HG03575 (cell line): ENCODE data around the gene PXMP4.
A peak's percentile ranks its signal among the peaks of the same experiment; 100 is the strongest.

Experiments used
- ATAC-seq: cut with Tn5 transposase; IDR thresholded peaks from one replicate; pipeline ENCODE4 v1.9.1; 2021; ENCODE audit not compliant: unreplicated experiment, insufficient number of reproducible peaks, low FRiP score; ENCODE audit errors: extremely low read depth

Gene PXMP4

DNA sequence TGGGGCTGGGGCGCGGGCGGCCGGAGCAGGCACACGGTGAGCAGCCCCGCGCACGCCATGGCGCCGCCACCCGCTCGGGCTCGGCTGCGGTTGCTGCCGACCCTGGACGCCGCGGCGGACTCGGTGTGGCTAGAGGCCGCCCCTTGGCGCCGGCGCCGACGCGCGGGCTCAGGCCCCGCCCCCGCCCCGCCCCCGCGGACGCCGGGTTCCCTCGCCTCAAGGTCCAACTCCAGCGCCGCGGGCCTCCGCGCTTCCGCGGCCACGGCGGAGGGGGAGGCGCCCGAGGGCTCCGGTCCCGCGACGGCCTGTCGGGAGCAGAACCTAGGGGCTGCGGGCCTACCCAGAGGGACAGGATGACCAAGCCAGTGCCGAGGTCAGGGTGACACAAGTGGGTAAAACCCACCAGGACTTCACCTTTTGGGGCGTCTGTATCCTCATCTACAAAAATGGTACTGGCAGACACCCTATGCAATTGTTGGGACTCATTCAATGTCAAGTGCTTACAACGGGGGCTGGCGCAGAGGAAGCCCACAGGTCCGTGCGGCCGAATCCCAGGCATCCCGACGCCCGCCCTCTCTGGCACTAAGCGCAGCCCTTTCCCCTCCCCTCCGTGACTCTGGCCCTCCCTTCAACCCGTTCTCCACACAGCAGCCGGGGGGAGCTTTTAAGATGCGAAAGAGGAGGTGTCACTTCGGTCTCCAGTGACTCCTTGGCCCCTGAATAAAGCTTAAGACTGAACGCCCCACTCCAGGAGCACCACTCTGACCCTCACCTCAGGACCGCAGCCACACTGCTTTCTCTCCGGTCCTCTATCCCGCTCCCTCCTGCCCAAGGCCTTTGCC is 45.6 kb downstream of the PXMP4 start, which contains the start of gene NECAB3:
Gene NECAB3 (minus strand): TSS at position 135 of the 842 bp plus-strand sequence. CDS start 76 bp downstream, at position 59.
- ATAC-seq: no peak

DNA sequence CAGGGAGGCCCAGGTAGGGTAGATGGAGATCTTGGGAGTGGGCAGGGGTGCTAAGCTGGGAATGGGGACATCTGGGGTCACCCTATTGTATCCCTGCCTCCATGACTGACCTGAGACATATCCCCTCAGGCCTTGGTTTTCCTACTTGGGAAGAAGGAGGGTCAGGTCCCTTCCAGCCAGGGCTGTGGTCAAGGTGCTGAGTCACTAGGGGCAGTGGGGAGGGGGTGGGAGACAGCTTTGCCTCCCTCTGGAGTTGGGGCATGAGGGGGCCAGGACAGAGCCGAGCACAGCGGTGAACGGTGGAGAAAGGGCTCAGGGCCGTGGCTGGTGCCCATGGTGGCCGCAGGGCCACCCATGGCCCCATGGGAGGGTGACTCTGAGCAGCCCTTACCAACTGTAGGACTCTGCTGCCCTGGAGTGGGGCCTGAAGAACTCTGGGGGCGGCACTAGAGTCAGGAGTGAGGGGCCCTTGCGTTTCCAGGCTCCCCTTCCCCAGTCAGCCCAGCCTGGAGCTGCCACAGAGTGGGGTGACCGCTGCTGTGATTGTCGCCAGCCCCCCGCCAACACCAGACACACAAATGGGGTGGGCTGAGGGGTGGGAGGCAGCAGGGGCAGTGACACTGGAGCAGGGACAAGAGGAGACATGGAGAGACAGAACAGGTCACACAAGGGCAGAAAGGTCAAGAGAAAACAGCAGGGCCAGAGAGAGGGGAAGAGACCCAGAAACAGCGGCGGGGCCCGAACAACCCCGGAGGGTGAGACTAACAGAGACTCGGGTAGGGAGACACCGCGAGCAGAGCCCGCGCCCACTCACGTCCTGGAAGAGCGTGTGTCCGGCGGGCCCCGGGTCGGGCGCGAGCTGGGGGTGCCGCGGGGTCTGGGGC is 46.5 kb downstream of the PXMP4 start:
- no peak for ATAC-seq

DNA sequence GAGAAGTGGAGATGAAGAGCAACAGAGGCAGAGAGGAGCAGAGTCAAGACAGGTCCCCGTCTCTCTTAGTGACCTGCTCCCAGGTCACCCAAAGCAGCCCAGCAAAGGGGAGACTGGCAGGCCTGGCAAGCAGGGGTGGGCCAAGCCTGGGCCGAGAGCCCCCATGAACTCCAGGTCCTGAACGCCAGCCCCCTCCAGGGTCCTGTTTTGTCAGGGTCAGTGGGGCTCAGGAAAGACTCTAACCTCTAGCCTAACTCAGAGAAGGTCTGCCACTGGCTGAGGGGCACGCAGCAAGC is 47.0 kb downstream of the PXMP4 start:
- no peak for ATAC-seq

DNA sequence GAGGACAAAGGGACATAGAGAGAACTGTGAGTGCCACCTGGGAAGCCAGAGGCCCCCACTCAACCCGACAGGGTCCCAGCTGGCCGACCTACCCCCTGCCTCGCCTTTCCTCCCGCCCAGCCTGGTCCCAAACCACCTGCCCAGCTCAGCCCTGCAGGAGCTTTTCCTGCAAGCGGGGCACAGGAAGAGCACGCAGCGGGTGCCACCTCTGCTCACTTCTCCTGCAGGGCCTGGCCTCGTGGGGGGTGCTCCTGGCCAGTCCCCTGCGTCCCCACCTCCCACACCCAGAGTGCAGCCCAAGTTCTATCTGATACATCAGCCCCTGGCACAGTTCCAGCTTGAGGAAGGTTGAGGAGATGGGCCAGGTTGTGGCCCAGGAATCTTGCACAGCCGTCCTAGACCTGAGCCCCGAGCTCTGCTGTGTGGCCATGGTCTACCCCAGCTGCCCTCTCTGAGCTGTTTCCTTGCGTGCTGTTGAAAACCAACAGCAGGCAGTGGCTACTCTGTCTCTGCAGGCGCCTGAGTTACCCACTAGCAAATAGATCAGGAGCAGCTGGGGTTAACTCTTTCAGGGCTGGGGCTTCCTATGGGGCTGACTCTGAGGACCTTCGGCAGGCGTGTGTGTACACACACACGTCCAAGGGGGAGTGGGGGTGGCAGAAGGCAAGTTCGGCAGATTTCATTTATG is 47.5 kb downstream of the PXMP4 start:
- ATAC-seq: no peak

DNA sequence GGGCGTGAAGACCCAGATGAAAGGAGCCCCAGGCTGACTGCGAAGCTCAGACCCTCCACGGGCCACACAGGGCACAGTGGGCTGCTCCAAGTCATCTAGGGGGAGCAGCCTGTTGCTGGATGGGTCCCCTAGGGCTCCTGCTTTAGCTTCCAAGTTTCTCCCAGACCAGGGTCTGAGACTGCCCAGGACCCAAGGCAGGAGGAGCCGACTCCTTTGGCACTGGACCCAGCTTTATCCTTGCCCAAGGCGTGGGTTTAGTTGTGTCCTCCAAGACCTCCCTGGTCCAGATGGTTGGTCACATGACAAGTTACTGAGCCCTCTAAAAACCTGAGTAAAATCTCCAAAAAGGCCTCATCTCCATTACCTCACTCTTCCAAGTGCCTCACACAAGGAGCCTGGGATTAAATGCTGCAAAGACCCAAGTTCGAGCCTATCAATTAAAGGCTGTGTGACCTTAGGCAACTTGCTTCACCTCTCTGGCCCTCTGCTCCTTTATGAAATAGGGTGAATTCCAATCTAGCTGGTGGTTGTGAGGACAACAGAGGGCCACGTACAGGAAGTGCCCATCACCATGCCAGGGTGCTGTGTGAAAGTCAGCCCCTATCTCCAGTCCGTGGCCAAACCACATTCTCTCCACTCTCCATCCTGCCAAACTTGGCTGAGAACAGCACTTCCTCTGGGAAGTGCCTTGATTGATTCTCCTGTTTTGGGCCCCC is 48.4 kb downstream of the PXMP4 start:
- no peak for ATAC-seq

DNA sequence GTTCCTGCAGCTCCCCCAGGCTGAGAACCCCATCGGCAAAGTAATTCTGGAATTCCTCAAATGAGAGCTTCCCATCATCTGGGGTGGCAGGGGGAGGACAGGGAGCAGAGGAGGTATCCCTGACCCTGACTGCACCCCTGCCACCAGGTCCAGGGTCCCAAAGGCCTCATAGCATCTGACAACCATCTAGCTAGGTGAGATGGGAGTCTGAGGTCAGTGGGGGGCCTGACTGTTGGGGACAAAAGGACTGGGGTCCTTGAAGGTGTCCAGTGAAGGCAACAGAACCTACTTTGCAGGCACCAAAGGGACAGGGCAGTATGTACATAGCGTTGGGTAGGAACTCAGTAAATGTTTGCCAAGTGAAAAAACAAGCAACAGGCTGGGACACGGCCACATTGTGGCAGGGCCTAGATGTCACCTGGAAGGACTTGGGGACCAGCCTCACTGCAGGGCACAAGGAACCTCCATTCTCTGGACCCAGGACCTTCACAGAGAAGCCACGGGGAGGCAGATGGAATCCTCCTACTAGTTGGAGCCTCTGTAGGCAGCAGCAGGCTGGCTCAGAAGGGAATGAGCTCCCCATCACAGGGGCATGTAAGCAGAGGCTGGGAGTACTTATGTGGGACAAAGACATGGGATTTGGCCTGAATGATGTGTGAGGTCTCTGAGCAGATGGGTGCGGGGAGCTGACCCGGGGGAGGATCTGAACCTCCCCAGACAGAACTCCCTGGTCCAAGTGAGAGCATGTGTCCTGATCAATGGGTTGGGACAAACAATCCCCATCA is 49.2 kb downstream of the PXMP4 start:
- ATAC-seq: no peak

DNA sequence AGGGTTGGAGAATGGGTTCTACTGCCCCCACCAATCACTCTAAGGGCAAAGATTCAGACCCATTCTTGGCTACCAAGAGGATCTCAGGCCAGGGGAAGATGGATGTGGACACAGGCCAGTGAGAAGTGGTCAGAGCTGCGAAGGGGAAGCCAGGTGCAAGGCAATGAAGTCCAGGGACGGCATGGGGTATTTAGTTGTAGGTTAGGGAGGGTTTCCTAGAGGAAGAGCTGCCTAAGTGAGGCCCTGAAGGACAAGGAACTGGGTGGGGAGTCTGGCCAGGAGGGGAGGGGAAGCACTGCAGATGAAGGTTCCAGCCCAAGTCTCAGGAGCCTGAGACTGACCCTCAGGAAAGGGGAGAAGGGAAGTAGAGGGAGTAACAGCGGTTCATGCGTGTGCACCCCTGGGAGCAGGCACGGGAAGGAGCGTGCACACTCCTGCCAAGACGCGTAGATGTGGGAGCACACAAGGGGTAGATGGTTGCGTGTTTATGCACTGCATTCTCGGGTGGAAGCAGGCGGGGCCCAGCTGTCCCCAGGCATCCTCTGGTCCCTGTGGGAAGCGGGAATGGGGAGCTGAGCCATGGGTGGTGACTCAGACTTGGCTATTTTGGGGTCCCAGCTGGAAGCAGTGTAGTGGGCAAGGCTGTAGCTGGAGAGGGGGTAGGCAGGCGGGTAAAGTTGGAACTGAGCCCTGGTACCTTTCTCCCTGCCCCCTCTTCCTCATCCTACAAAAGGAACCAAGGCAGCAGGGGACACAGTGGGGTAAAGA is 50.1 kb downstream of the PXMP4 start:
- no peak for ATAC-seq

DNA sequence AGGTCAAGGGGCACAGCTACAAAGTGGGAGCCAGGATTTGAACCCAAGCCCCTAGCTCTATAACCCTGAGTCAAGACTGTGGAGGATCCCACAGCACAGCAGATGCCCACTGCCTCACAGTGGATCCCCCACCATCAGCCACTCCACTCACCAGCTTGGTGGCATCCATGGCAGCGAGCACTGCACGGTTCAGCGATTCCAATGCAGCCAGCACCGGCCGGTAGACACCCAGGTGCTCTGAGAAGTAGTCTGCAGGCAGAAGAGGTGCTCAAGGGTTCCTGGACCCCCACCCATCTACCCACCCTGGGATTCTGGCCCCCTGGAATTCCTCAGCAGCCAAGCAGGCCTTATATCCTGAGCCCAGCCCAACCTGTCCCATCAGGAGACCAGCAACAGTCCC is 50.9 kb downstream of the PXMP4 start:
- no peak for ATAC-seq

DNA sequence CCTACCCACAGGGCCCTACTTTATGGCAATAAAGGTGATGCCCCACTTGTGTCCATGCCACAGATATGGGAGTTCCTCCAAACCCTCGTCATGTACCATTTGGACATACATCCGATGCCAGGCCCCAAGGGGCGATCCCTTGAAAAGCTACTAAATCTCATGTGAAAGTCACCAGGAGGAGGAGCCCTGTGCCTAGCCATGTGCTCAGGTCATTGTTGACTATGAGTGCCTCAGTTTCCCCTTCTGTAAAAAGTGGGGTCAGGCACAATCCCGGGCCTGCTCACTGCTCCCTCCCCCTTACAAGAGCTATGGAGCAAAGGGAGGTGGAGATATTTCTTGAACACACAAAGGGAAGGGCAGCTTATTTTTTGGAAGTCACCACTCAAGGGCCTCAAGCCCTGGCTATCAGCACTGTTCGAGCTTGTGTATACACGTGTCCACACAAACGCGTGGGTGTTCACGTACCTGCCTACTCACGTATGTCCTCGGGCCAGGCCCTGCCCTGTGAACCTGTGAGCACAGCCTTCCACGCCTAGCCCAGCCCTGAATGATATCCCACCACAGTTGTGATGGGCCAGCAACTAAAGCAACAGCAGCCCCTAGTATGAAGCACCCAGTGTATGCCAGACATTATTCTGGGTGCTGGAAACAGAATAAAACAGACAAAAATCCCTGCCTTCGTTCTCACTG is 51.5 kb downstream of the PXMP4 start:
- ATAC-seq: no peak

DNA sequence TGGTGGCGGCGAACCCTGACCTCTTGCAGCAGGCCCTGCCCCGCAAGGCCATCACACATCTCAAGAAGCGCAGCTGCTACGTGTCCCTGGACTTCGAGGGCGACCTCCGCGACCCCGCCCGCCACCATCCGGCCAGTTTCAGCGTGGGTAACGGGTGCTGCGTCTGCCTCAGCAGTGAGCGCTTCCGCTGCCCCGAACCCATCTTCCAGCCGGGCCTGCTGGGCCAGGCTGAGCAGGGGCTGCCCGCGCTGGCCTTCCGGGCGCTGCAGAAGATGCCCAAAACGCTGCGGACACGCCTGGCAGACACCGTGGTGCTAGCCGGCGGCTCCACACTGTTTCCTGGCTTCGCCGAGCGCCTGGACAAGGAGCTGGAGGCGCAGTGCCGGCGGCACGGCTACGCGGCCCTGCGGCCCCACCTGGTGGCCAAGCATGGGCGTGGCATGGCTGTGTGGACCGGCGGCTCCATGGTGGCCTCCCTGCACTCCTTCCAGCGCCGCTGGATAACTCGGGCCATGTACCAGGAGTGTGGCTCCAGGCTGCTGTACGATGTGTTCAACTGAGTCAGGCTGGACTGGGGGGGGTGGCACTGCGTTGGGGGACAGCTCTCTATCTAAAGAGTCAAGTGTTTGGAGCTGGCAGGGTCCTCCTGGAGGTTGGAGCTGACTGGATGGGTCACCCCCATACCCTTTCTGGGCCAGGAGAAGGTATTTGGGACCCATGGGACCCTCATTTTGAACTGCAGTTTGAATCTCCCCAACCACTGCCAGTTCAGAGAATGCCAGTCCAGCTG is 52.2 kb downstream of the PXMP4 start:
- ATAC-seq: no peak

DNA sequence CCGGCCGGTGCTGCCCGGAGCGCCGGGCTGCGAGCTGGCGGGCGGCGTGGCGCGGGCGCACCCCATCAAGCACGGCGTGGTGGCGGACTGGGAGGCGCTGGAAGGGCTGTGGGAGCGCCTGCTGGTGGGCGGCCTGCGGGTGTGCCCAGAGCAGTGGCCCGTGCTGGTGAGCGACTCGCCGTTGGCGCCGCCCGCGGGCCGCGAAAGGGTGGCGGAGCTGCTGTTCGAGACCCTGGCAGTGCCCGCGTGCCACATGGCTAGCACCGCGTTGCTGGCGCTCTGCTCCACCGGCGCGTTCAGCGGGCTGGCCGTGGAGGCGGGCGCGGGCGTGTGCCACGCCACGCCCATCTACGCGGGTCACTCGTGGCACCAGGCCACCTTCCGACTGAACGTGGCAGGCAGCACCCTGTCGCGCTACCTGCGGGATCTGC is 52.9 kb downstream of the PXMP4 start:
- ATAC-seq: no peak

DNA sequence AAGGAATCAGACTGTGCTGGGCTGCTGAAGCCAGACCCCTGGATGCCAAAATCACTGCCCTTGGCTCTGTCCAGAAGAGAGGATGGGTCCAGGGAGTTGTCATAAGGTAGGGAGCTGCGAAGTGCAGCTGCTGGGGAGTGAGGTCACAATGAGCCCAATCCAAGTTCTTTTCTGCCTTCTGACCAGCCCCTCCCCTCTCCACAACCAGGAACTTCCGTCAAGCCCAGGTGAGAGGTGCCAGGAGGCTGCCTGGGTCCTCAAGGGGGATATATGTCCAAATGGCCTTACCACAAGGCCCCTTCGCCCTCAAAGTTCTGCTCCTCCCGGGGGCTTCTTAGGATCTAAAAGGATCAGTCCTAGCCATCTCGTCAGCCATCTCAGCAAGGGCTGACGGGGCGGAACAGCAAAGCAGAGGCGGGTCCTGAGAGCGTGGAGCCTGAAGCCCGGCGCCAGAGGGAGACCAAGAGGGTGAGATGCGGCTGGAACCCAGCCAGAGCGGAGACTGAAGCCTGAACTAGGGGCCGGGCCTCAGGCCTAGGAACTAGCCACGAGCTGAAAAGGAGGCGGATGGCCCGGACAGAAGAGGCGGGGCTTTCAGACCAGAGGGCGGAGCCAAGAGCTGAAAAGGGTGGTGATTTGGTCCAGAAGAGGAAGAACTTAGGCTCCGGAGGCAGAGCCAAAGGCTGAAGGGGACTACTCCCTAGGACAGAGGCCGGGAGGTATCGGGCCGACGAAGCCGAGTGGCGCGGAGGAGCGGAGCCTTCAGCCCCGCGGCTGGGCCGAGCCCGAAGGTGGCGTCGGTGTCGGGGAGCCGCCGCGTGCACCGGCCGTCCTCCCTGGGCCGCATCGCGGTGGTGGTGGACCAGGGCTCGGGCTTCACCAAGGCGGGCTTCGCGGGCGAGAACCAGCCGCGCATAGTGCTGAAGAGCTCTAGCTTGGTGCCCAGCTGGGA is 53.5 kb downstream of the PXMP4 start, which contains the start of gene ACTL10:
Gene ACTL10 (plus strand): TSS at position 651 of the 952 bp plus-strand sequence. CDS start 555 bp downstream, outside the sequence.
- peak; percentile 43 for ATAC-seq

DNA sequence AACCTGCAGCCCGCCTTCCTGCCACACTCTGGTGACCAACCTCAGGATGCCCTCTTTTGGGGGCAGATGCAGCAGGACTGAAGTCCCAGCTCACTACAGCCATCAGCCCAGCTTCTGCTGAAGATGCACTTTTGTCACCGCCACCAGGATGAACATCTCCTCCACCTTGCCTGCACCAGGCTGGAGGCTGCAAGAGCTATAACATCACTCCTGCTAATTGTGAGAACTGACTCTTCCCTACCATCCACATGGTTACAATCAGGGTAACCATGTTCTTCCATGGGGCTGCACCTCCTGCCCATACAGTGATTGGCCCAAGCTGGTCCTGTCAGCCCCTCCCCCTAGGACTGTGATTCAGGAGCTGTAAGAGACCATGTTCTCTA is 55.4 kb downstream of the PXMP4 start:
- ATAC-seq: no peak

DNA sequence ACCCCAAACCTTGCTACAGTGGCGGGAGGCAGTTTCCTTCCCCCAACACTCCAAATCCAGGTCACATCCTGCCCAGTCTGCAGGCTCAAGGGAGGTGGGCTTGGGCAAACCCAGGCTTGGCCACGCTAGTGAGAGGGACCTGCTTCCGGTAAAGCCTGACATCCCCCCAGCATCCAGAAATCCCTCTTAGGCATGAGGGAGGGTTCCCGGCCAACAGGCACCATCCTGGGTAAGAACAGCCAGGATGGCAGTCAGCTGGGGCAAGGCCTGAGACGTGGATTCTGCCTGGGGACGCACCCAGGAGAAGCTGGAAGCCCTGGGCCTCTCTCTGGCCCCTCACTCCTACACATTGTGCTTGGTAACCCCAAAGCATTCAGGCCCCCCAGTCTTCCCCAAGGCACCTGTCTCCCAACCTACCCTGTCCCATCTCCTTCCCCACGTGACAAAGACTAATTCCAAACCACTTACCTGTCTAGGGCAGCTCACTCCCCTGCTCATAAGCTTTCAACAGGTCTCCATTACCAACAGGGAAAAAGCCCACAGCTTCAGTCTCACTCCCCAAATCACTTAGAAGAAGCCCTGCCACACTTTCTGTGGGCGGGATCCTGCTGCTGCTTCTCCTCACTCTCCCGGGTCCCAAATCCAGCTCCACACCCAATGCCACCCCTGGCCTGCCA is 55.9 kb downstream of the PXMP4 start:
- no peak for ATAC-seq
